ENCODE measurements around the gene NANS. TPM values are rescaled to one million over a fixed set of nuclear protein-coding genes. Genes with fewer than 3 reads are reported as not detected.
"Not testable (repeated sequence)": the region's sequence is repeated elsewhere in the genome, so short reads cannot be mapped to it uniquely, and the experiment has no call there.

NANS gene
- polyA plus RNA-seq, 4 donors = 57.0 to 120 (median 75.6) TPM

DNA sequence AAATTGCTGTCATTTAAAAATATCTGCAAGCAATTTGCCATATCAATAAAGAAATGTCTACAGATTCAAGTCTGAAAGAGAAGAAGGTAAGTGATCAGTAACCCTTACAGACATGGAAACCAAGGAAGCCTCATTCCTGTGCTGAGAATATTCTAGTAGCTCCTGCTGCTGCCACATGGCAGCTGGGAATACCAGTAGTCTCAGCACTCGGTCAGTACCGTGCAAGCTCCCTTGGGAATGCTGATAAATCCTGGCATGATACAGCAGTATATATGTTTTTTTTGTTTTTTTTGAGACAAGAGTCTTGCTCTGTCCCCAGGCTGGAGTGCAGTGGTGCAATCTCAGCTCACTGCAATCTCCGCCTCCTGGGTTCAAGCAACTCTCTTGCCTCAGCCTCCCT, 27.9 kb downstream of the NANS start:
- Histone ChIP-seq H3K27me3 (ENCODE audit: control insufficient read depth in 3 of 3, insufficient read depth in 3 of 3, low read length in 3 of 3) (no peaks in the 10 kb centered on the region), H3K27ac (ENCODE audit: low read depth in 1 of 3, low read length in 2 of 3) (no peak overlapping the region), H3K4me3 (ENCODE audit: low read depth in 1 of 3, low read length in 3 of 3) (no peak overlapping the region), H3K9me3 (ENCODE audit: control insufficient read depth in 2 of 2, insufficient read depth in 1 of 2, low read depth in 1 of 2, low read length in 1 of 2) (no peaks in the 10 kb centered on the region), H3K36me3 (ENCODE audit: control insufficient read depth in 3 of 3, insufficient read depth in 2 of 3, low read depth in 1 of 3, low read length in 3 of 3) (peaks cover 9 to 69% (median 18%) of the 10 kb centered on the region in 3 donors), H3K4me1 (ENCODE audit: control insufficient read depth in 3 of 3, insufficient read depth in 2 of 3, low read depth in 1 of 3, low read length in 2 of 3) (peaks cover 0 to 23% (median 0%) of the 10 kb centered on the region in 3 donors)
- FAIRE-seq (no peak), DNase-seq (no peak)
- 89 to 97% (median 96%) methylated on average over 3 of the region's 3 CpGs for WGBS, 3 donors

DNA sequence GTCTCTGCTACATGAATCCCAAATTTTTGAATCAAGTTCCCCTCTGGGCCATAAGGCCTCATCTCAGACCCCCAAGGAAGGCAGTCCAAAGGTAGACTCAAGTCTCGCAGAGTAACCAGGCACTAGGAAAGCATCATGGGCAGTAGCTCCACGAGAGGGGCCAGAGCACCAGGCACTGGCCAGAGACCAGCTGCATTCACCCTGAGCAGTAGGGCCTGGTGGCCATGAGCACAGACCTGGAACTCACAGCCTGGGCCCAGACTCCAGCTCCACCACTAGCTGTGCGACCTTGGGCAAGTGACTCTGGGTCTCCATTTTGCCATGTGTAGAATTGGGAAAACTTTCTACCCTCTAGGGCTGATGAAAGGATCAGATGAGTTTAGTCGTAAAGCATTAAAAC, 28.5 kb downstream of the NANS start:
- Histone ChIP-seq H3K27ac (ENCODE audit: low read depth in 1 of 3, low read length in 2 of 3) (no peak overlapping the region), H3K9me3 (ENCODE audit: control insufficient read depth in 2 of 2, insufficient read depth in 1 of 2, low read depth in 1 of 2, low read length in 1 of 2) (no peaks in the 10 kb centered on the region), H3K4me1 (ENCODE audit: control insufficient read depth in 3 of 3, insufficient read depth in 2 of 3, low read depth in 1 of 3, low read length in 2 of 3) (peaks cover 0 to 23% (median 0%) of the 10 kb centered on the region in 3 donors), H3K4me3 (ENCODE audit: low read depth in 1 of 3, low read length in 3 of 3) (no peak overlapping the region), H3K36me3 (ENCODE audit: control insufficient read depth in 3 of 3, insufficient read depth in 2 of 3, low read depth in 1 of 3, low read length in 3 of 3) (peaks cover 9 to 67% (median 18%) of the 10 kb centered on the region in 3 donors), H3K27me3 (ENCODE audit: control insufficient read depth in 3 of 3, insufficient read depth in 3 of 3, low read length in 3 of 3) (no peaks in the 10 kb centered on the region)
- 91 to 93% (median 92%) methylated on average over 4 of the region's 4 CpGs for WGBS, 3 donors
- FAIRE-seq (no peak), DNase-seq (no peak)

DNA sequence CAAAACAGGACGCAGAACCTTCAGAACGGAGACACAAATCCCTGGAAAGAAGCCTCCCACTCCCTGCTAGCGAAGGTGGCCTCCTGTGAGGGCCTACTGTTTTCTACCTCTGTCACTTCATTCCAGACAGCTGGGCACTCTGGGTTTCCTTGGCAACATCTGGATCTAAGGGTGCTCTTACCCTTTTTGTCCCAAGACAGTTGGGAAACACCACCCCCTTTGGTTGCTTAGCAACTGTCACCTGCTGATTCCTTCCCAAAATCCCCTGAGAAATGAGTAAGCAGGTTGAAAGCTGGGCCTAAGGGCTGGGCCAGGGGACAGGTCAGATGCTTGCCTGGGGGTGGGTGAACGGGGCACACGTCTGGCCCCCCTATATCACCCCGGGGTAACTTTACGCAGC, 29.4 kb downstream of the NANS start:
- no peak for FAIRE-seq
- 84 to 87% (median 84%) methylated on average over 7 of the region's 7 CpGs for WGBS, 3 donors
- peaks cover 12 to 65% (median 18%) of the 10 kb centered on the region in 3 donors for H3K36me3 ChIP-seq (ENCODE audit: control insufficient read depth in 3 of 3, insufficient read depth in 2 of 3, low read depth in 1 of 3, low read length in 3 of 3)
- no peaks in the 10 kb centered on the region for H3K9me3 ChIP-seq (ENCODE audit: control insufficient read depth in 2 of 2, insufficient read depth in 1 of 2, low read depth in 1 of 2, low read length in 1 of 2)
- H3K27me3 ChIP-seq (ENCODE audit: control insufficient read depth in 3 of 3, insufficient read depth in 3 of 3, low read length in 3 of 3) = no peaks in the 10 kb centered on the region
- peaks cover 0 to 23% (median 0%) of the 10 kb centered on the region in 3 donors for H3K4me1 ChIP-seq (ENCODE audit: control insufficient read depth in 3 of 3, insufficient read depth in 2 of 3, low read depth in 1 of 3, low read length in 2 of 3)
- no peak for DNase-seq
- H3K27ac ChIP-seq (ENCODE audit: low read depth in 1 of 3, low read length in 2 of 3) = no peak overlapping the region
- no peak overlapping the region for H3K4me3 ChIP-seq (ENCODE audit: low read depth in 1 of 3, low read length in 3 of 3)

DNA sequence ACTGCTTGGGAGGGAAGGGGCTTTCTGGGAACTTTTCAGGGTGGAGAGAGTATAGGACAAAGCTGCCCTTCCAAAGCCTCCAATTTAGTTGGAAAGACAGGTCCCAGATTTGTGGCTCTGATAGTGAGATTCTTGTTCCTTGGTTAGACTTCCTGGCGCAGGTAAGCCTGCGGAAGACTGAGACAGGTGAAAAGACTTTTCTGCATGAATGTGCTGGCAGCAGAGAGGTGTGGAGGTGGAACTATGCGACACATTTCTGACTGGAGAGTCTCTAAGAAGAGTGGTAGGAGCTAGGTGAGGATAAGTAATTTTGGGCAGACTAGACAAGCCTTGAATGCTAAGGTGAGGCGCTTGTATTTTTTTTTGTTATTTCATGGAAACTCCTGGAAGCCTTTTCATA, 29.9 kb downstream of the NANS start:
- FAIRE-seq (no peak), DNase-seq (no peak)
- no peak overlapping the region for H3K27ac ChIP-seq (ENCODE audit: low read depth in 1 of 3, low read length in 2 of 3)
- H3K4me3 ChIP-seq (ENCODE audit: low read depth in 1 of 3, low read length in 3 of 3) = no peak overlapping the region
- H3K27me3 ChIP-seq (ENCODE audit: control insufficient read depth in 3 of 3, insufficient read depth in 3 of 3, low read length in 3 of 3) = no peaks in the 10 kb centered on the region
- 96 to 99% (median 96%) methylated on average over 4 of the region's 4 CpGs for WGBS, 3 donors
- peaks cover 10 to 63% (median 19%) of the 10 kb centered on the region in 3 donors for H3K36me3 ChIP-seq (ENCODE audit: control insufficient read depth in 3 of 3, insufficient read depth in 2 of 3, low read depth in 1 of 3, low read length in 3 of 3)
- H3K4me1 ChIP-seq (ENCODE audit: control insufficient read depth in 3 of 3, insufficient read depth in 2 of 3, low read depth in 1 of 3, low read length in 2 of 3) = peaks cover 0 to 19% (median 0%) of the 10 kb centered on the region in 3 donors
- no peaks in the 10 kb centered on the region for H3K9me3 ChIP-seq (ENCODE audit: control insufficient read depth in 2 of 2, insufficient read depth in 1 of 2, low read depth in 1 of 2, low read length in 1 of 2)

DNA sequence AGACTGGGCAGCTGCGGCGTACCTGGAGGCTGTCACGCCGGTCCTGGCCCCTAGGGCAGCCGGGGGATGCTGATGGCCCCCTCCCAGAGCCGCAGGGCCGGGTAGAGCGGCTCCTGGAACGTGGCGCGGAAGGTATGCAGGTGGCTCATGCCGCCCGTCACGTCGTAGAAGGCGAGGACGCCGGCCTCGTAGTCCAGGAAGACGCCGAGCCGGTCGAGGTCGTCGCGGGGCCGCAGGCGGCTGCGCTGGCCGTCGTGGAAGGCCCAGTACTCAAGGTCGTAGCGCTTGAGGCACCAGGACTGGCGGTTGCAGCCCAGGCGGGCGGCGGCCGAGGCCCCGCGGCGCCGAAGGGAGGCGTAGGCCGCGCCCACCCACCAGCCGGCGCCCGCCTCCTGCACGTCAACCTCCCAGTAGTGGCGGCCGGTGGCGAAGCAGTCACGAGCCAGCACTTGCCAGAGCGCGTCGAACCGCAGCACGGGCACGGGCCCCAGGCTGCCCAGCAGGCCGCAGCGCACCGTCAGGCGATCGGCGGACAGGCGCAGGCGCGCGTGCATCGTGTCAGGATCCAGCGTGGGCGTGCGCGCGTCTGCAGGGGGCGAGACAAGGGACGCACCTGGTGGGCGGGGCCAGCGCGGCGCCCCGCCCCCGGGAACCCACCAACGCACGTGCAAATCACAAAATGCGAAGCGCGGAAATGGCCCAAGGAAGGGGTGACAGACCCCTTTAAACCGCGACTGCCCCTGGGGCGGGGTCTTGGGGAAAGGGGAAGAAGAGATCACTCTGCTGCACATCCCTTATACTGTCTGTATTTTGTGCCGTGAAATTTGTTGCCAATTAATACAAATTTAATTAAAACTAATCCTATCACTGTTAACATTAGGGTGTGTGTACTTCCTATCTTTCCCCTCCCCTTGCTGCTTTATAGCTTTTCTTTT, 31.2 kb downstream of the NANS start:
- H3K27me3 ChIP-seq (ENCODE audit: control insufficient read depth in 3 of 3, insufficient read depth in 3 of 3, low read length in 3 of 3) = no peaks in the 10 kb centered on the region
- 57 to 89% (median 76%) methylated on average over 77 to 92 of the region's 92 CpGs for WGBS, 3 donors
- no peak for FAIRE-seq

DNA sequence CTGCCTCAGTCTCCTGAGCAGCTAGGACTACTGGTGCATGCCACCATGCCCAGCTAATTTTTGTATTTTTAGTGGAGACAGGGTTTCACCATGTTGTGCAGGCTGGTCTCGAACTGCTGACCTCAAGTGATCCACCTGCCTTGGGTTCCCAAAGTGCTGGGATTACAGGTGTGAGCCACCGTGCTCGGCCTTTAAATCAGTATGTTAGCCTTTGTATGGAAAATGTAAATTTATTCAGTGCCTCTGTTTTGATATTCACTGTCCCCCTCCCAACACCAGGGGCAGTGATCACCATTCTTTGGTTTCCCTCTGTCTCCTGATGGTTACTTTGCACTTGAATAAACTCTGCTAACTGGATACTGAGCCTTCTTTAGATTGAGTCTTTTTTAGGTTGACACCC, 34.1 kb downstream of the NANS start:
- DNase-seq; FAIRE-seq; H3K27ac ChIP-seq (ENCODE audit: low read depth in 1 of 3, low read length in 2 of 3): not testable (repeated sequence)

More for the DNA sequence above, 31.2 kb downstream of the NANS start:
- no peak overlapping the region for H3K27ac ChIP-seq (ENCODE audit: low read depth in 1 of 3, low read length in 2 of 3)
- H3K4me1 ChIP-seq (ENCODE audit: control insufficient read depth in 3 of 3, insufficient read depth in 2 of 3, low read depth in 1 of 3, low read length in 2 of 3) = peaks cover 0 to 12% (median 0%) of the 10 kb centered on the region in 3 donors
- peaks cover 9 to 63% (median 16%) of the 10 kb centered on the region in 3 donors for H3K36me3 ChIP-seq (ENCODE audit: control insufficient read depth in 3 of 3, insufficient read depth in 2 of 3, low read depth in 1 of 3, low read length in 3 of 3)
- no peaks in the 10 kb centered on the region for H3K9me3 ChIP-seq (ENCODE audit: control insufficient read depth in 2 of 2, insufficient read depth in 1 of 2, low read depth in 1 of 2, low read length in 1 of 2)
- peak overlapping the region in 1 of 3 donors; percentile 10 for H3K4me3 ChIP-seq (ENCODE audit: low read depth in 1 of 3, low read length in 3 of 3)
- peak in 1 of 2 donors; percentile 78 for DNase-seq

DNA sequence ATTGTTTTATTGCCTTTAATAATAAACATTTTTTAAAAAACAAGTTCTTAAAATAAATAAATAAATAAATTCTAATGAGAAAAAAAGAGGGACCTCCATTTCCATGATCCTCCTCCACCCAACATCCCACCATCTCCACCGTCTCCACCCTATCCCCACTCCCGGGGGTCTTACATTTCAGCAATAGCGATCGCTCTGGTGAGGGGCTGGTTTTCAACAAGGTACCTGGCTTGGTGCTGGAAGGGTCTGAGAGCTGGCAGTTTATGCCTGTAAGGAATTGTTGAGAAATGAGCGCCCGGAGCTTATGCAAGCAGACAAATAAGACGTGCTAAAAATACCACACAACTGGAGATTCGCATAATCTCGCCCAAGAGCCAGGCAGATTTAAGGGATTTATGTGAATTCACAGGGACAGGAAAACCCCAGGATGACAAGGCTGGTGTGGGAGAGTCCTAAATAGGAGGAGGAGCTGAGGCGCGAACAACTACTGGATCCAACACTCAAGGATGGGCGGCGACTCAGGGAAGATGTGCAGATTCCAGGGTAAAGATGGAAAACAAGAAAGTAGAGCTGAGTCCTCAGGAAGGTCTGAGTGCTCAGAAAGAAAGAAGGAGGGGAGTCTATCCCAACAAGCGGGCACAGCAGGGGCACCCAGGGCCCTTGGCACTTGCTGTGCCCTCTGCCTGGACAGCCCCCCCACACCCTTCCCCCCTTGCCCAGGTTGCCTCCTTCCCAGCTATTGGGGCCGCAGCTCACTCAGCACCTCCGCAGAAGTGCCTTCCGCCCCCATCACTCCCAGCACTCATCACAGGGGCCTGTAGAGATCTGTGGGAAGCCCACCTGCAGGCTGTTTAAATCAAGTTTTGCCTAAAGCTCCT, 35.4 kb downstream of the NANS start:
- DNase-seq (no peak), FAIRE-seq (no peak)
- Histone ChIP-seq H3K4me3 (ENCODE audit: low read depth in 1 of 3, low read length in 3 of 3) (no peak overlapping the region), H3K27me3 (ENCODE audit: control insufficient read depth in 3 of 3, insufficient read depth in 3 of 3, low read length in 3 of 3) (no peaks in the 10 kb centered on the region), H3K9me3 (ENCODE audit: control insufficient read depth in 2 of 2, insufficient read depth in 1 of 2, low read depth in 1 of 2, low read length in 1 of 2) (no peaks in the 10 kb centered on the region), H3K27ac (ENCODE audit: low read depth in 1 of 3, low read length in 2 of 3) (no peak overlapping the region), H3K36me3 (ENCODE audit: control insufficient read depth in 3 of 3, insufficient read depth in 2 of 3, low read depth in 1 of 3, low read length in 3 of 3) (peaks cover 3 to 68% (median 23%) of the 10 kb centered on the region in 3 donors), H3K4me1 (ENCODE audit: control insufficient read depth in 3 of 3, insufficient read depth in 2 of 3, low read depth in 1 of 3, low read length in 2 of 3) (peaks cover 0 to 3% (median 0%) of the 10 kb centered on the region in 3 donors)
- WGBS, 3 donors = 86 to 94% (median 92%) methylated on average over 17 of the region's 17 CpGs

More for the DNA sequence above, 34.1 kb downstream of the NANS start:
- H3K4me3 ChIP-seq (ENCODE audit: low read depth in 1 of 3, low read length in 3 of 3); H3K9me3 ChIP-seq (ENCODE audit: control insufficient read depth in 2 of 2, insufficient read depth in 1 of 2, low read depth in 1 of 2, low read length in 1 of 2); H3K27me3 ChIP-seq (ENCODE audit: control insufficient read depth in 3 of 3, insufficient read depth in 3 of 3, low read length in 3 of 3); H3K4me1 ChIP-seq (ENCODE audit: control insufficient read depth in 3 of 3, insufficient read depth in 2 of 3, low read depth in 1 of 3, low read length in 2 of 3): not testable (repeated sequence)
- WGBS, 3 donors = 90 to 100% (median 90%) methylated on average over 3 of the region's 3 CpGs
- peaks cover 7 to 66% (median 25%) of the 10 kb centered on the region in 3 donors for H3K36me3 ChIP-seq (ENCODE audit: control insufficient read depth in 3 of 3, insufficient read depth in 2 of 3, low read depth in 1 of 3, low read length in 3 of 3)

DNA sequence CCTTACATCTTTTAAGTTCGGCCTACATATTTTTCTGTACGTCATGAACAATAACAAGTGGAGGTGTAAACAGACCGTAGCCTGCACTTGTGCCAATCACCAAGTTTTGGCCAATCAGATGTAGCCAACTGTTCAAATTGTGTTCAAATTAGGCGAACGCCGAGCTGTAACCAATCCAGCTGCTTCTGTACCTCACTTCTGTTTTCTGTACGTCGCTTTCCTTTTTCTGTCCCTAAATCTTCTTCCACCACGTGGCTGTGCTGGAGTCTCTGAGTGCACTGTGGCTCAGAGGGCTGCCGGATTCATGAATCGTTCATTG, 36.0 kb downstream of the NANS start:
- no peak for FAIRE-seq
- DNase-seq = no peak

More for the DNA sequence above, 36.0 kb downstream of the NANS start:
- Histone ChIP-seq H3K27me3 (ENCODE audit: control insufficient read depth in 3 of 3, insufficient read depth in 3 of 3, low read length in 3 of 3) (no peaks in the 10 kb centered on the region), H3K36me3 (ENCODE audit: control insufficient read depth in 3 of 3, insufficient read depth in 2 of 3, low read depth in 1 of 3, low read length in 3 of 3) (peaks cover 3 to 66% (median 21%) of the 10 kb centered on the region in 3 donors), H3K4me1 (ENCODE audit: control insufficient read depth in 3 of 3, insufficient read depth in 2 of 3, low read depth in 1 of 3, low read length in 2 of 3) (peaks cover 0 to 3% (median 0%) of the 10 kb centered on the region in 3 donors), H3K27ac (ENCODE audit: low read depth in 1 of 3, low read length in 2 of 3) (no peak overlapping the region), H3K4me3 (ENCODE audit: low read depth in 1 of 3, low read length in 3 of 3) (no peak overlapping the region), H3K9me3 (ENCODE audit: control insufficient read depth in 2 of 2, insufficient read depth in 1 of 2, low read depth in 1 of 2, low read length in 1 of 2) (no peaks in the 10 kb centered on the region)
- 86 to 94% (median 94%) methylated on average over 11 of the region's 11 CpGs for WGBS, 3 donors

Data from small intestine (tissue), 7 donors.